Fibroblast of peridontal ligament (primary cell): ENCODE measurements around the gene DHX30.
A peak's percentile ranks its signal among the peaks of the same experiment; 100 is the strongest.

ENCODE experiments used
- DNase-seq: peaks from one replicate; pipeline ENCODE4 v3.0.0-alpha.2; 2010; ENCODE audit errors: extremely low read depth

The DHX30 gene

GRCh38 chr3:47851888-47852603 lies 49.1 kb downstream of the DHX30 start:
- no peak for DNase-seq

- no peak for DNase-seq
These were observed 50.0 kb downstream of the DHX30 start for GRCh38 chr3:47852604-47853602.

- no peak for DNase-seq
These were observed 51.3 kb downstream of the DHX30 start for GRCh38 chr3:47854267-47854666.

GRCh38 chr3:47854720-47855455 lies 52.0 kb downstream of the DHX30 start:
- no peak for DNase-seq

- no peak for DNase-seq
These were observed 52.8 kb downstream of the DHX30 start for GRCh38 chr3:47855461-47856383.

GRCh38 chr3:47856669-47857068 lies 53.7 kb downstream of the DHX30 start:
- no peak for DNase-seq

GRCh38 chr3:47857151-47857550 lies 54.2 kb downstream of the DHX30 start:
- no peak for DNase-seq

GRCh38 chr3:47859956-47860605 lies 57.1 kb downstream of the DHX30 start:
- no peak for DNase-seq

GRCh38 chr3:47863391-47864128 lies 60.6 kb downstream of the DHX30 start:
- DNase-seq, result no peak

GRCh38 chr3:47865192-47865591 lies 62.3 kb downstream of the DHX30 start:
- no peak for DNase-seq

GRCh38 chr3:47867451-47868044 lies 64.6 kb downstream of the DHX30 start:
- no peak for DNase-seq

GRCh38 chr3:47868306-47868705 lies 65.4 kb downstream of the DHX30 start:
- no peak for DNase-seq

GRCh38 chr3:47870156-47870555 lies 67.2 kb downstream of the DHX30 start:
- no peak for DNase-seq

- no peak for DNase-seq
These were observed 67.8 kb downstream of the DHX30 start for GRCh38 chr3:47870702-47871260.

- DNase-seq, result no peak
These were observed 68.5 kb downstream of the DHX30 start for GRCh38 chr3:47871389-47871788.

- no peak for DNase-seq
These were observed 70.0 kb downstream of the DHX30 start for GRCh38 chr3:47872916-47873315.

- no peak for DNase-seq
These were observed 71.5 kb downstream of the DHX30 start for GRCh38 chr3:47874438-47874837.

- no peak for DNase-seq
These were observed 72.0 kb downstream of the DHX30 start for GRCh38 chr3:47874913-47875312.

GRCh38 chr3:47877290-47877689 lies 74.4 kb downstream of the DHX30 start:
- DNase-seq, result peak; percentile 9
